Endothelial cell of umbilical vein (primary cell): ENCODE data around the gene C1QTNF4. TPM values are rescaled to one million over a fixed set of nuclear protein-coding genes. Genes with fewer than 3 reads are reported as not detected.

Source experiments
- BruUV-seq: library from RNA; stranded (reverse); fragments of 400-500 nt; replicated peaks from 2 replicates; lab custom pipeline; 2021; lab: Mats Ljungman, UMichigan
- CTCF ChIA-PET: fragments of 300-600, 350-600 bp; sonication (Branson Sonifier 250); formaldehyde crosslinking; loops from one replicate; lab custom pipeline; 2021; ENCODE audit warnings: antibody characterized with exemption, inconsistent platforms; lab: Charles Lee
- POLR2A ChIA-PET: fragments of 300-600, 350-600 bp; sonication (Branson Sonifier 250); formaldehyde crosslinking; loops from one replicate; lab custom pipeline; 2021; ENCODE audit warnings: antibody characterized with exemption, inconsistent platforms; lab: Charles Lee
- DNase-seq: peaks from one replicate; pipeline ENCODE4 v3.0.0-alpha.2; 2011; ENCODE audit warnings: low read depth, low spot score
- FAIRE-seq: peaks from 2 replicates; lab custom pipeline; 2011; peaks lifted over from hg19 to GRCh38; lab: Jason Lieb, UNC
- H2AFZ ChIP-seq: 2 replicates; pipeline ENCODE4 v1.6.0; 2012; ENCODE audit warnings: low read depth, low read length, control low read depth, inconsistent platforms
- H3K27ac ChIP-seq: 2 replicates; pipeline ENCODE4 v1.5.1; 2011; ENCODE audit warnings: low read depth, mild to moderate bottlenecking, control low read depth, low read length, moderate library complexity; ENCODE audit not compliant: insufficient read depth
- H3K27me3 ChIP-seq, 2 experiments: 2 replicates each; pipeline versions ENCODE4 v1.6.0 to v1.6.1; 2011; ENCODE audit warnings: low read length in 2 of 2, mixed read lengths in 1 of 2; ENCODE audit not compliant: control insufficient read depth in 2 of 2, insufficient read depth in 2 of 2
- H3K36me3 ChIP-seq, 2 experiments: 2 replicates in 1 of 2; 3 replicates in 1 of 2; pipeline ENCODE4 v1.5.1; 2011; ENCODE audit warnings: low read length in 2 of 2, mild to moderate bottlenecking in 1 of 2, moderate library complexity in 1 of 2; ENCODE audit not compliant: control insufficient read depth in 2 of 2, insufficient read depth in 2 of 2; ENCODE audit errors: extremely low read depth in 1 of 2
- H3K4me1 ChIP-seq: 3 replicates; pipeline ENCODE4 v1.5.1; 2011; ENCODE audit warnings: mild to moderate bottlenecking, low read length; ENCODE audit not compliant: control insufficient read depth, insufficient read depth; ENCODE audit errors: extremely low read depth
- H3K4me2 ChIP-seq: 2 replicates; pipeline ENCODE4 v1.6.1; 2011; ENCODE audit warnings: low read length, control low read depth, mixed read lengths; ENCODE audit not compliant: insufficient read depth
- H3K4me3 ChIP-seq, 3 experiments: fragments of 200-600 bp in 1 of 3; sonication (generic), shearing (Covaris generic) in 1 of 3; replicated peaks in 1 of 3; 2 replicates each; pipeline ENCODE4 v1.5.1; 2011 to 2016; ENCODE audit warnings: control low read depth in 3 of 3, low read length in 3 of 3, mild to moderate bottlenecking in 2 of 3, inconsistent platforms in 1 of 3, low read depth in 1 of 3, moderate library complexity in 1 of 3; ENCODE audit not compliant: insufficient read depth in 1 of 3
- H3K79me2 ChIP-seq: 2 replicates; pipeline ENCODE4 v1.6.0; 2012; ENCODE audit warnings: low read length, inconsistent platforms; ENCODE audit not compliant: control insufficient read depth, insufficient read depth
- H3K9ac ChIP-seq: replicated peaks from 2 replicates; pipeline ENCODE3; 2011; ENCODE audit warnings: low read length, control low read depth; ENCODE audit not compliant: insufficient read depth; ENCODE audit errors: extremely low read depth
- H3K9me1 ChIP-seq: replicated peaks from 3 replicates; pipeline ENCODE4 v1.6.0; 2011; ENCODE audit warnings: mild to moderate bottlenecking, low read length; ENCODE audit not compliant: control insufficient read depth, insufficient read depth; ENCODE audit errors: extremely low read depth
- H3K9me3 ChIP-seq: replicated peaks from 2 replicates; pipeline ENCODE4 v1.5.1; 2012; ENCODE audit warnings: low read length, inconsistent platforms; ENCODE audit not compliant: control insufficient read depth, insufficient read depth
- H4K20me1 ChIP-seq: replicated peaks from 2 replicates; pipeline ENCODE3; 2011; ENCODE audit warnings: mild to moderate bottlenecking, low read length; ENCODE audit not compliant: control insufficient read depth, insufficient read depth; ENCODE audit errors: extremely low read depth
- CTCF ChIP-seq, 2 donors: IDR thresholded peaks; 1 replicate in 1 of 2; 2 replicates in 1 of 2; pipeline ENCODE4 v1.5.1; 2011; ENCODE audit warnings: low read length in 2 of 2, mild to moderate bottlenecking in 2 of 2, moderate library complexity in 2 of 2, control low read depth in 1 of 2, inconsistent platforms in 1 of 2, low read depth in 1 of 2; ENCODE audit not compliant: insufficient read depth in 1 of 2; ENCODE audit errors: extremely low read depth in 1 of 2
- EZH2 ChIP-seq: IDR thresholded peaks from 2 replicates; pipeline ENCODE4 v1.6.1; 2012; ENCODE audit warnings: borderline replicate concordance, low read depth, mild to moderate bottlenecking, moderate library complexity, low read length, inconsistent platforms; ENCODE audit not compliant: severe bottlenecking
- FOS ChIP-seq: IDR thresholded peaks from 2 replicates; pipeline ENCODE4 v1.6.1; 2011; ENCODE audit warnings: mild to moderate bottlenecking, low read length, moderate library complexity, borderline replicate concordance; ENCODE audit not compliant: insufficient read depth
- GATA2 ChIP-seq: IDR thresholded peaks from 2 replicates; pipeline ENCODE4 v1.7.0; 2011; ENCODE audit warnings: low read depth, mild to moderate bottlenecking, moderate library complexity, mixed read lengths, low read length; ENCODE audit not compliant: insufficient read length, insufficient read depth
- JUN ChIP-seq: IDR thresholded peaks from 2 replicates; pipeline ENCODE4 v1.6.1; 2011; ENCODE audit warnings: borderline replicate concordance, low read depth; ENCODE audit not compliant: insufficient read length, insufficient read depth
- MYC ChIP-seq: IDR thresholded peaks from one replicate; pipeline ENCODE4 v1.6.1; 2011; ENCODE audit warnings: mild to moderate bottlenecking, low read depth, low read length
- POLR2A ChIP-seq: IDR thresholded peaks from 2 replicates; pipeline ENCODE4 v1.6.1; 2012; ENCODE audit warnings: low read depth, mild to moderate bottlenecking, control low read depth, low read length
- POLR2AphosphoS5 ChIP-seq: IDR thresholded peaks from 2 replicates; pipeline ENCODE4 v1.6.1; 2012; ENCODE audit warnings: low read depth, mild to moderate bottlenecking, control low read depth, low read length, moderate library complexity; ENCODE audit not compliant: insufficient read depth
- dilution Hi-C: fragments of 300-500 bp; cut with MboI; formaldehyde crosslinking; loops from one replicate; pipeline ENCODE4 v1.15.0; 2019; ENCODE audit warnings: low sequenced_read_pairs; ENCODE audit not compliant: extremely low pct_ligation_motif_present
- intact Hi-C: fragments of 100-400 bp; cut with micrococcal nuclease; formaldehyde crosslinking; loops from one replicate; pipeline ENCODE4 v1.10.0; 2022
- polyA plus RNA-seq, 4 experiments: library from polyadenylated mRNA; depleted of rRNA in 3 of 4; stranded (reverse) in 3 of 4; unstranded in 1 of 4; fragments of >200 nt; gene quantifications; 2 replicates each; pipeline versions ENCODE4 v1.2.1 to v1.2.3, GENCODE V29; 2011 to 2012; ENCODE audit warnings: missing spikeins in 1 of 4
- total RNA-seq: library from RNA; stranded (reverse); gene quantifications from 2 replicates; pipeline ENCODE4 v1.2.3, GENCODE V29; 2021
- TF ChIP-seq, protein P1 (sequence below): IDR thresholded peaks from 2 replicates; pipeline ENCODE4 v1.6.1; 2011; ENCODE audit not compliant: insufficient read depth, insufficient read length

C1QTNF4 gene
- total and polyA plus RNA-seq, 2 donors (not counting 3 experiments of a cell fraction or from before 2014, with no cell fraction given), result 1.7 to 5.4 TPM

DNA sequence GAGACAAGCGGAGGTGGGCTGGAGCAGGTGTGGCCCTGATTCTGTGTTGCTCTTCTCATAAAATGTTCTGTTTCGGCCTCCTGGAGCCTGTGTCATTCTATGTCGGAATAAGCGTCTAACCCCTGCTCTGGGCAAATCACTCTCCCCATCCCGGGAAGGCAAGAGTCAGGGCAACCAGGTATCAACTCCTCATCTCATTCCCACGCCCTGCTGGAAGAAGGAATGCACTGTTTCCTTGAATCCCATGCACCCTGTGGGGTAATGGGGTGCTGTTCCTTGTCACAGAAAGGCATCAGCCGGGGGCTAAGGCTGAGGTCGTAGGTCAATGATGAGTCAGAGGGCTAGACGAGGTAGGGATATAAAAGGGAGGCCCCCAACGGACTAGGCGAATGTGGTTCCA lies 5.1 kb downstream of the C1QTNF4 start:
- no peak for TF ChIP-seq POLR2AphosphoS5
- no peak for TF ChIP-seq CTCF (IDR thresholded peaks at IDR 0.05; ENCODE audit: extremely low read depth in 1 of 2, insufficient read depth in 1 of 2, low read depth in 1 of 2, low read length in 2 of 2)
- no peak for TF ChIP-seq EZH2
- dilution Hi-C loops (no loop called here), intact Hi-C loops (no loop called here)
- no peaks in the 10 kb centered on the region for H4K20me1 ChIP-seq
- H3K79me2 ChIP-seq, result no peaks in the 10 kb centered on the region
- H3K4me2 ChIP-seq, result no peak overlapping the region
- peaks cover 15 to 20% of the 10 kb centered on the region in 2 experiments for H3K27me3 ChIP-seq
- no TSS peak for BruUV-seq
- no peak for FAIRE-seq
- H3K27ac ChIP-seq, result no peak overlapping the region
- ChIA-PET POLR2A (no interaction called here), CTCF (no interaction called here)
- H3K4me3 ChIP-seq, result peak overlapping the region in 1 of 3 experiments; percentile 32
- H3K9me3 ChIP-seq, result no peaks in the 10 kb centered on the region
- H3K4me1 ChIP-seq, result peaks cover 10% of the 10 kb centered on the region
- no peak for DNase-seq
- no peaks in the 10 kb centered on the region for H3K9me1 ChIP-seq
- H3K36me3 ChIP-seq, result peaks cover 0 to under 1% of the 10 kb centered on the region in 2 experiments
- no peak overlapping the region for H3K9ac ChIP-seq
- peak overlapping the region; percentile 95 for H2AFZ ChIP-seq

GRCh38 chr11:47587723-47588326 lies 6.4 kb downstream of the C1QTNF4 start:
- H3K27me3 ChIP-seq, result peaks cover 3 to 7% of the 10 kb centered on the region in 2 experiments
- H3K4me2 ChIP-seq, result no peak overlapping the region
- dilution Hi-C loops, result no loop called here
- H2AFZ ChIP-seq, result no peak overlapping the region
- CTCF ChIA-PET, result no interaction called here
- no peaks in the 10 kb centered on the region for H3K9me3 ChIP-seq
- no peak overlapping the region for H3K9ac ChIP-seq
- no peaks in the 10 kb centered on the region for H3K9me1 ChIP-seq
- DNase-seq (no peak), FAIRE-seq (no peak)
- intact Hi-C loops, result no loop called here
- POLR2A ChIA-PET, result no interaction called here
- no peaks in the 10 kb centered on the region for H3K79me2 ChIP-seq
- H3K4me1 ChIP-seq, result peaks cover 6% of the 10 kb centered on the region
- no peaks in the 10 kb centered on the region for H4K20me1 ChIP-seq
- no TSS peak for BruUV-seq
- H3K4me3 ChIP-seq, result no peak overlapping the region
- no peak overlapping the region for H3K27ac ChIP-seq
- no peak for TF ChIP-seq MYC
- TF ChIP-seq CTCF (IDR thresholded peaks at IDR 0.05; ENCODE audit: extremely low read depth in 1 of 2, insufficient read depth in 1 of 2, low read depth in 1 of 2, low read length in 2 of 2), result no peak
- TF ChIP-seq, protein P1, sequence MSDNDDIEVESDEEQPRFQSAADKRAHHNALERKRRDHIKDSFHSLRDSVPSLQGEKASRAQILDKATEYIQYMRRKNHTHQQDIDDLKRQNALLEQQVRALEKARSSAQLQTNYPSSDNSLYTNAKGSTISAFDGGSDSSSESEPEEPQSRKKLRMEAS, result no peak
- TF ChIP-seq EZH2, result no peak
- TF ChIP-seq POLR2AphosphoS5, result no peak
- TF ChIP-seq POLR2A, result no peak
- no peak for TF ChIP-seq JUN
- TF ChIP-seq FOS, result no peak
- TF ChIP-seq GATA2, result no peak
- H3K36me3 ChIP-seq, result peaks cover 0 to 7% of the 10 kb centered on the region in 2 experiments
